ENCODE data around the gene KCTD20.

- TF ChIP-seq, protein P1, sequence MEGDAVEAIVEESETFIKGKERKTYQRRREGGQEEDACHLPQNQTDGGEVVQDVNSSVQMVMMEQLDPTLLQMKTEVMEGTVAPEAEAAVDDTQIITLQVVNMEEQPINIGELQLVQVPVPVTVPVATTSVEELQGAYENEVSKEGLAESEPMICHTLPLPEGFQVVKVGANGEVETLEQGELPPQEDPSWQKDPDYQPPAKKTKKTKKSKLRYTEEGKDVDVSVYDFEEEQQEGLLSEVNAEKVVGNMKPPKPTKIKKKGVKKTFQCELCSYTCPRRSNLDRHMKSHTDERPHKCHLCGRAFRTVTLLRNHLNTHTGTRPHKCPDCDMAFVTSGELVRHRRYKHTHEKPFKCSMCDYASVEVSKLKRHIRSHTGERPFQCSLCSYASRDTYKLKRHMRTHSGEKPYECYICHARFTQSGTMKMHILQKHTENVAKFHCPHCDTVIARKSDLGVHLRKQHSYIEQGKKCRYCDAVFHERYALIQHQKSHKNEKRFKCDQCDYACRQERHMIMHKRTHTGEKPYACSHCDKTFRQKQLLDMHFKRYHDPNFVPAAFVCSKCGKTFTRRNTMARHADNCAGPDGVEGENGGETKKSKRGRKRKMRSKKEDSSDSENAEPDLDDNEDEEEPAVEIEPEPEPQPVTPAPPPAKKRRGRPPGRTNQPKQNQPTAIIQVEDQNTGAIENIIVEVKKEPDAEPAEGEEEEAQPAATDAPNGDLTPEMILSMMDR (conservative IDR thresholded peaks at IDR 0.05; ENCODE audit: low read length), result no peak
- no peak for TF ChIP-seq EZH2phosphoT487 (IDR thresholded peaks at IDR 0.05; ENCODE audit: borderline replicate concordance, low read depth, low read length)
Observed at GRCh38 chr6:36422714-36423100, 20.1 kb upstream of the KCTD20 start.

All from OCI-LY7 (cell line).